ENCODE measurements around the gene MED27.

Gene MED27

DNA sequence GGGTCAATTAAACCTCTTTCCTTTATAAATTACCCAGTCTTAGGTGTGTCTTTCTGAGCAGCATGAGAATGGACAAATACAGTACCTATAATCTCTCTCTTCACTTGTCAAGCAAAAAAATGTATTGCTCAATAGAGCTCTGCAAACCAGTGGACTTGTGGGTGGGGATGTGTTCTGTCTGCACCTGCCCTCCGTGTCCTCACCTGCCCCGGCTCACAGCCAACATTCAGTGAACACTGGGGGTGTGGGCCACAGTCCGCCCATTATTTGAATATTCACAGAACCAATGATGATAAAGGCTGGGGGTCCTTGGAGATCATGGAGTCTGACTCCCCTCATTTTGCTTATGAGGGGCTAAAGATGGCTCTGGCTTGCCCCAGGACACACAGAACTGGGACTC lies 36.9 kb upstream of the MED27 start:
- WGBS (ENCODE audit: extremely low coverage, insufficient coverage, insufficient read length): no CpG with 5 or more reads among the region's 3 CpGs
- H2BK5ac ChIP-seq (ENCODE audit: low read depth, low read length, poor library complexity): no peak overlapping the region

DNA sequence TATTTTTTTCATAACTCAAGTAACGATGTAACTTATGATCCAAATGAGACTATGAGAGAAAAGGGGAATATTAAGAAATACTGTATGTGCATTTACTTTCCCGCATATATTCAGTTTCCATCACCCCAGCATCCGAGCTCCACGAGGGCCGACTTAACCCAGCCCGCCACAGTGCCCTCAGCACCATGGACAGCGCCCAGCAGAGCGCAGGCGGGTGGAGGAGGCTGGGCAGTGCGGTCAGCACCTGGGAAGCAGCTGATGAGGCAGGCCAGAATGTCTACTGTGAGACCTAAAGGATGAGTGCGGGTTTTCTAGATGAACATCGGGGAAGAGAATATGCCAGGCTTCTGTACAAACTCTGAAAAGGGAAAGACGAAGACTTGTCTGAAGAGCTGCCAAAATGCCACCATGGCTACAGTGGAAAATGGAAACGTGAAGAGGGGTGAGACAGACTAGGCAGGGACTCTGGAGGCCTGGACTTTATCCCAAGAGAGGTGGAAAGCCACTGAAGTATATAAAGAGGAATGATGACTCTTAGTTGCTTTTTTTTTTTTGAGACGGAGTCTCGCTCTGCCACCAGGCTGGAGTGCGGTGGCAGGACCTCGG lies 34.5 kb upstream of the MED27 start:
- Histone ChIP-seq H3K9me3 (ENCODE audit: insufficient read depth, low read depth, low read length) (no peaks in the 10 kb centered on the region), H4K8ac (ENCODE audit: low read depth, low read length) (no peak overlapping the region), H2BK120ac (ENCODE audit: insufficient read depth, low read length, poor library complexity) (no peak overlapping the region), H3K14ac (ENCODE audit: low read length) (no peak overlapping the region), H4K91ac (ENCODE audit: low read depth, low read length) (no peak overlapping the region), H3K23ac (ENCODE audit: low read length) (no peak overlapping the region), H3K4ac (ENCODE audit: low read depth, low read length) (no peak overlapping the region), H3K27me3 (ENCODE audit: insufficient read depth, low read length) (no peaks in the 10 kb centered on the region), H2BK5ac (ENCODE audit: low read depth, low read length, poor library complexity) (no peak overlapping the region), H3K79me1 (ENCODE audit: low read length) (no peaks in the 10 kb centered on the region), H3K79me2 (ENCODE audit: control insufficient read depth, insufficient read depth, low read length, poor library complexity) (no peaks in the 10 kb centered on the region), H3K36me3 (ENCODE audit: control insufficient read depth in 1 of 2, insufficient read depth in 2 of 2, low read length in 2 of 2) (no peaks in the 10 kb centered on the region), H2BK12ac (ENCODE audit: low read length) (no peak overlapping the region), H3K9ac (ENCODE audit: low read length) (no peak overlapping the region), H2AFZ (ENCODE audit: insufficient read depth, low read length, poor library complexity) (no peak overlapping the region), H3K4me2 (ENCODE audit: low read length) (no peak overlapping the region), H3K4me3 (ENCODE audit: low read depth, low read length) (no peak overlapping the region), H3K4me1 (ENCODE audit: control insufficient read depth in 1 of 2, insufficient read depth in 2 of 2, low read length in 2 of 2) (no peaks in the 10 kb centered on the region), H3K27ac (ENCODE audit: low read depth, low read length) (no peak overlapping the region), H3K18ac (ENCODE audit: low read length) (no peak overlapping the region), H2AK5ac (ENCODE audit: low read length) (no peak overlapping the region), H4K12ac (ENCODE audit: low read depth, low read length) (no peak overlapping the region)
- DNase-seq: peak; percentile 61 to 76
- no CpG with 5 or more reads among the region's 18 CpGs for WGBS (ENCODE audit: extremely low coverage, insufficient coverage, insufficient read length)

More for the DNA sequence above, 36.9 kb upstream of the MED27 start:
- Histone ChIP-seq H3K4me1 (ENCODE audit: control insufficient read depth in 1 of 2, insufficient read depth in 2 of 2, low read length in 2 of 2) (no peaks in the 10 kb centered on the region), H4K8ac (ENCODE audit: low read depth, low read length) (no peak overlapping the region), H3K4me3 (ENCODE audit: low read depth, low read length) (no peak overlapping the region), H4K91ac (ENCODE audit: low read depth, low read length) (no peak overlapping the region), H2AFZ (ENCODE audit: insufficient read depth, low read length, poor library complexity) (no peak overlapping the region), H3K79me1 (ENCODE audit: low read length) (no peaks in the 10 kb centered on the region), H3K36me3 (ENCODE audit: control insufficient read depth in 1 of 2, insufficient read depth in 2 of 2, low read length in 2 of 2) (no peaks in the 10 kb centered on the region), H3K9me3 (ENCODE audit: insufficient read depth, low read depth, low read length) (no peaks in the 10 kb centered on the region), H2BK120ac (ENCODE audit: insufficient read depth, low read length, poor library complexity) (no peak overlapping the region), H3K27me3 (ENCODE audit: insufficient read depth, low read length) (no peaks in the 10 kb centered on the region), H3K23ac (ENCODE audit: low read length) (no peak overlapping the region), H3K18ac (ENCODE audit: low read length) (no peak overlapping the region), H3K27ac (ENCODE audit: low read depth, low read length) (no peak overlapping the region), H3K4me2 (ENCODE audit: low read length) (no peak overlapping the region), H4K12ac (ENCODE audit: low read depth, low read length) (no peak overlapping the region), H3K79me2 (ENCODE audit: control insufficient read depth, insufficient read depth, low read length, poor library complexity) (no peaks in the 10 kb centered on the region), H2BK12ac (ENCODE audit: low read length) (no peak overlapping the region), H2AK5ac (ENCODE audit: low read length) (no peak overlapping the region), H3K14ac (ENCODE audit: low read length) (no peak overlapping the region), H3K4ac (ENCODE audit: low read depth, low read length) (no peak overlapping the region), H3K9ac (ENCODE audit: low read length) (no peak overlapping the region)
- DNase-seq: no peak

DNA sequence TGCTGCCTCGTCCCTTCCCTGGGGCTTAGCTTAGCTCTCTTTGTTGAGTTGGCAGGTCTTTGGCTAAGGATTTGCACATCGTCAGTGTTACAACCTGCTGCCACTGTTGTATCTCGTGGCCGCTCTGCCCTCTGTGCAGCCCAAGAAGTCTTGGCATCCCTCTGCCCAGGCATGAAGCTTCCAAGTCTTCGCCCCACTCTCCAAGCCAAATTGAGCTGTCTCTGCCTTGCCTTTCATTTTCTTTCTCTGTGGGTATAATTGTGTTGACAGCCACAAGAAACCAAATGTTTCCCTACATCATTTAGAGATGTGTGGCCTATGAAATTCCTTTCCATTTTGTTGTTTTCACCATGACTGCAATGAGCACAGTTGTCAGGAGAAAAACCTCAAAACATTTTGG lies 29.6 kb upstream of the MED27 start:
- Histone ChIP-seq H3K4me2 (ENCODE audit: low read length) (no peak overlapping the region), H2BK120ac (ENCODE audit: insufficient read depth, low read length, poor library complexity) (no peak overlapping the region), H3K27ac (ENCODE audit: low read depth, low read length) (no peak overlapping the region), H3K9ac (ENCODE audit: low read length) (no peak overlapping the region), H3K27me3 (ENCODE audit: insufficient read depth, low read length) (no peaks in the 10 kb centered on the region), H4K12ac (ENCODE audit: low read depth, low read length) (no peak overlapping the region), H2AK5ac (ENCODE audit: low read length) (no peak overlapping the region), H3K79me2 (ENCODE audit: control insufficient read depth, insufficient read depth, low read length, poor library complexity) (no peaks in the 10 kb centered on the region), H3K18ac (ENCODE audit: low read length) (no peak overlapping the region), H2BK12ac (ENCODE audit: low read length) (no peak overlapping the region), H4K91ac (ENCODE audit: low read depth, low read length) (no peak overlapping the region), H3K4me1 (ENCODE audit: control insufficient read depth in 1 of 2, insufficient read depth in 2 of 2, low read length in 2 of 2) (peaks cover 0 to 2% of the 10 kb centered on the region in 2 experiments), H3K79me1 (ENCODE audit: low read length) (no peaks in the 10 kb centered on the region), H3K23ac (ENCODE audit: low read length) (no peak overlapping the region), H4K8ac (ENCODE audit: low read depth, low read length) (no peak overlapping the region), H3K4me3 (ENCODE audit: low read depth, low read length) (no peak overlapping the region), H2AFZ (ENCODE audit: insufficient read depth, low read length, poor library complexity) (no peak overlapping the region), H3K4ac (ENCODE audit: low read depth, low read length) (no peak overlapping the region), H3K14ac (ENCODE audit: low read length) (no peak overlapping the region), H2BK5ac (ENCODE audit: low read depth, low read length, poor library complexity) (no peak overlapping the region), H3K36me3 (ENCODE audit: control insufficient read depth in 1 of 2, insufficient read depth in 2 of 2, low read length in 2 of 2) (no peaks in the 10 kb centered on the region), H3K9me3 (ENCODE audit: insufficient read depth, low read depth, low read length) (no peaks in the 10 kb centered on the region)
- no CpG with 5 or more reads among the region's 5 CpGs for WGBS (ENCODE audit: extremely low coverage, insufficient coverage, insufficient read length)
- no peak for DNase-seq

DNA sequence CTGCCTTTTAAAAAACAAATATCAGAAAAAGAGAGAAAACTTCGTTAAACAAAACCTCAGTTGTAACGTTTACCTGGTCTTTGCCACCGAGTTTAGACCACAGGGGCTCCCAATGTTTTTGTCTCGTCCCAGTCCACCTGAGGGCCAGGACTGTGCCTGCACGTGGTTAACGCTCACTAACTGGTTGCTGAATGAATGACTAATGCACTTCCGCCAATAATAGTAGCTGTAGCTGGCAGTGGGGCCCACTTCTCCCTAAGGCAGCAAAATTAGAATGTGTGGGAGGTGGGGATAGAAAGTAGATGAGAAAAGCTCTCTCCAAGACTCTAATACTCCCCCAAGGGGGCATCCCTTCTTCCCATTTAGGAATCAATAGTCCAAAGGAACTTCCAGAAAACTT lies 29.1 kb upstream of the MED27 start:
- no peak overlapping the region for H2AK5ac ChIP-seq (ENCODE audit: low read length)
- H3K27me3 ChIP-seq (ENCODE audit: insufficient read depth, low read length): no peaks in the 10 kb centered on the region
- WGBS (ENCODE audit: extremely low coverage, insufficient coverage, insufficient read length): no CpG with 5 or more reads among the region's 7 CpGs
- H3K18ac ChIP-seq (ENCODE audit: low read length): no peak overlapping the region
- no peak overlapping the region for H3K4me2 ChIP-seq (ENCODE audit: low read length)
- no peaks in the 10 kb centered on the region for H3K79me2 ChIP-seq (ENCODE audit: control insufficient read depth, insufficient read depth, low read length, poor library complexity)
- H3K9ac ChIP-seq (ENCODE audit: low read length): no peak overlapping the region
- no peak overlapping the region for H3K27ac ChIP-seq (ENCODE audit: low read depth, low read length)
- H3K23ac ChIP-seq (ENCODE audit: low read length): no peak overlapping the region
- no peak overlapping the region for H3K4me3 ChIP-seq (ENCODE audit: low read depth, low read length)
- no peak for DNase-seq
- no peak overlapping the region for H3K4ac ChIP-seq (ENCODE audit: low read depth, low read length)
- no peak overlapping the region for H2AFZ ChIP-seq (ENCODE audit: insufficient read depth, low read length, poor library complexity)
- H3K4me1 ChIP-seq (ENCODE audit: control insufficient read depth in 1 of 2, insufficient read depth in 2 of 2, low read length in 2 of 2): peaks cover 0 to 2% of the 10 kb centered on the region in 2 experiments
- no peak overlapping the region for H4K8ac ChIP-seq (ENCODE audit: low read depth, low read length)
- no peak overlapping the region for H2BK12ac ChIP-seq (ENCODE audit: low read length)
- H2BK5ac ChIP-seq (ENCODE audit: low read depth, low read length, poor library complexity): no peak overlapping the region
- no peaks in the 10 kb centered on the region for H3K36me3 ChIP-seq (ENCODE audit: control insufficient read depth in 1 of 2, insufficient read depth in 2 of 2, low read length in 2 of 2)
- H2BK120ac ChIP-seq (ENCODE audit: insufficient read depth, low read length, poor library complexity): no peak overlapping the region
- H3K14ac ChIP-seq (ENCODE audit: low read length): no peak overlapping the region
- H3K9me3 ChIP-seq (ENCODE audit: insufficient read depth, low read depth, low read length): no peaks in the 10 kb centered on the region
- H4K12ac ChIP-seq (ENCODE audit: low read depth, low read length): no peak overlapping the region
- no peaks in the 10 kb centered on the region for H3K79me1 ChIP-seq (ENCODE audit: low read length)
- no peak overlapping the region for H4K91ac ChIP-seq (ENCODE audit: low read depth, low read length)

Data from trophoblast cell (in vitro differentiated cells and primary cell).